GM18519 (cell line): Measurements from ENCODE around the gene TFAP2A.
A peak's percentile ranks its signal among the peaks of the same experiment; 100 is the strongest.

Source experiments
- ATAC-seq: cut with Tn5 transposase; IDR thresholded peaks from one replicate; pipeline ENCODE4 v1.9.1; 2021; ENCODE audit warnings: mild to moderate bottlenecking, moderate library complexity; ENCODE audit not compliant: unreplicated experiment, low FRiP score

TFAP2A gene

GRCh38 chr6:10426781-10427279, 12.0 kb upstream of the TFAP2A start:
- no peak for ATAC-seq

DNA sequence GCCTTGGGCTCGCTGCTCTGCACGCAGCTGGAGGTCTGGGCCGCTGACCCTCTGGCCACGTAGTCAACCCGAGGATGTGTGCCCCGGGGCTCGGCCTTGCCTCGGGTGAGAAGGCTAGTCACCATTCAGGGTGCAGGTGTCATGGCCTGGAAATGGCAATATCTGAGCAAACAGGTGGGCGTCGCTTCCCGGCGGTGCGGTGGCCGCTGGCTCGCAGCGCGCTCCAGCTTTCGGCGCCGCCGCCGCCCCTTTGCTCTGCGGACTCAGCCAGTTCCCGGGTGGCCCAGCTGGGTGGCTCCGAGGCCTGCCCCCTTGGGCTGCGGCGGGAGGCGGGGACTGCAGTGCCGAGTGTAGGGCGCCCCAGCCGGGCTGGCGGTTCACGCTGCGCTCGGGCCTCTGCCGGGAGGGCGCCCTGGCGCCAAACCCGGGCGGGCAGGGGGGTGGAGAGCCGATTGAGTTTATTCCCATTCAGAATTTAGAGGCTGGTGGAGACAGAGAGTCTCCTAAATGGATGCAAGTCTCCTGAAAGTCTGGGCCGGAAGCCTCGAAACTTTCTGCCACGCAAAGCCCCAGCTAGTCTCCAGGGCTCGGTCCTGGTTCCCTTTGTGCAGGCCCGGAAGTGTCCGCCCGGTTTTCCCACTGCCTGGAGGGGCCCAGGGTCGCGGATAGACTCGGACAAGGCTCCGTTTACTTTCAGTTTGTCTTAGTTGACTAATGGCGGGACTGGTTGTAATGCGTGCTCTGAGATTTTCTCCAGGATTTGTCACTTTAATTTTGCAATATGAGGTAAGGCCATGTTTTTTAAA, 11.3 kb upstream of the TFAP2A start:
- peak; percentile 46 for ATAC-seq

GRCh38 chr6:10425176-10425974, 10.5 kb upstream of the TFAP2A start:
- no peak for ATAC-seq

- no peak for ATAC-seq
These were observed 9.2 kb upstream of the TFAP2A start for GRCh38 chr6:10424040-10424439.

GRCh38 chr6:10422737-10423034, 7.8 kb upstream of the TFAP2A start:
- ATAC-seq, result no peak

- ATAC-seq, result no peak
These were observed 7.3 kb upstream of the TFAP2A start for GRCh38 chr6:10421921-10422736.

DNA sequence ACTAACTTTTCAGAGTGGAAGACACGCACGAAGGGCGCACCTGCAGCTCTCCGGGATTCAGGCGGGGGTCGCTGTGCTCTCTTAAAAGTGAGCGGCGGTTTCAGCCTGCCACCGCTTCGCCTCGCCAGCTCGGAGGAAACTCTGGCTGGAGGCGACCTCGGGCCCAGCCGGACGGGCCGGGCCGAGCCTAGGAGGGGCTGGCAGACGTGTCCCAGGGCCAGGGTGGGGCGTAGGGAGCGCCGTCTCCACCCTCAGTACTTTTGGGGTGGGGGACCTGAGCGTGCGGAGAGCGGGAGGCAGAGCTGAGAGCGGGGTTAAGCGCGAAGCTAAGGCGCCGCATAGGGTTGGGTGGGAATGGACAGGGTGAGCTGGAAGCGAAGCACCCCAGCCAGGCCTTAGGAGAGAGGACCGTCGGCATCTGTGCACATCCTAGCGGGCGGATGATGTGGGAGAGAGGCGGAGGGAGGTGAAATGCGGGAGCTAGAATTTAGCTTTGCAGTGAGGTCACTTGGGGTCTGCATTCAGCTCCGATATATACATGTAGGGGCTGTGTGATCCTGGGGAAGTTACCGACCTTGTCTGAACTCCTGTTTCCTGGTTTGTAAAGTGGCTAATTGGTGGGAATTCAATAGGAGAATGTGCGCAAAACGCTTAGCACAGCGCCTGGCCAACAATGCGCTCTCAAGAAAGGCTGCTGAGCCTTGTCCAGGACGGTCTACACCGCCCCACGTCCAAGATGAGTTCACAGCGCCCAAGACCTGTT, 6.5 kb upstream of the TFAP2A start:
- no peak for ATAC-seq

DNA sequence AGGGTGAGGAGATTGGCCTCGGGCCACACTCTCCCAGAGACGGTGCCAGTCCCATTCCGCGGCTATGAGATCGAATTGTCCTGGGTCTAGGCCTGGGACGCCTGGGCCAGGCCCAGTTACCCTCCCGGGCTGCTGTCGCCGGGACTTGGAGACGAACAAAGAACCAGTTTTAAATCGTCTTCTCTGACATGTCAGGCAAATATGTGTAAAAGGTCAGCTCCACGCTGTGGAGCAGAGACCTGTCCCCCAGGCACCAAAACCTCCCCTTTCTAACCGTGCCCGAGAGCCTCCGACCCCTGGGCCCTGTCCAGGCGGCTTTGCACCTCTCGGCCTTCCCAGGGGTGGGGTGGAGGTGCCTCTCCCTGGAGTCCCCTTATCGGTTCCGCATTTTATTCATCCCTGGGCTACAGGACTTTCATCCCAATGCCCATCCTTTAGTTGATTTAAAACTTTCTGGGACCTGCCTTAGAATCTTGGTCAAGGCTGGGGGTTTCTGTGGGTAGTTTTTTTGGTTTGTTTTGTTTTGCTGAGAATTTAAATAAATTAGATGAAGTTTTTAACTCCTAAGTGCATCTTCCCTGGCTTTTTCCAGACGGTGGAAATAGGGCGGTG, 5.8 kb upstream of the TFAP2A start:
- ATAC-seq, result no peak

- no peak for ATAC-seq
These were observed 5.1 kb upstream of the TFAP2A start for GRCh38 chr6:10419749-10420545.

GRCh38 chr6:10418862-10419748, 4.2 kb upstream of the TFAP2A start:
- no peak for ATAC-seq

DNA sequence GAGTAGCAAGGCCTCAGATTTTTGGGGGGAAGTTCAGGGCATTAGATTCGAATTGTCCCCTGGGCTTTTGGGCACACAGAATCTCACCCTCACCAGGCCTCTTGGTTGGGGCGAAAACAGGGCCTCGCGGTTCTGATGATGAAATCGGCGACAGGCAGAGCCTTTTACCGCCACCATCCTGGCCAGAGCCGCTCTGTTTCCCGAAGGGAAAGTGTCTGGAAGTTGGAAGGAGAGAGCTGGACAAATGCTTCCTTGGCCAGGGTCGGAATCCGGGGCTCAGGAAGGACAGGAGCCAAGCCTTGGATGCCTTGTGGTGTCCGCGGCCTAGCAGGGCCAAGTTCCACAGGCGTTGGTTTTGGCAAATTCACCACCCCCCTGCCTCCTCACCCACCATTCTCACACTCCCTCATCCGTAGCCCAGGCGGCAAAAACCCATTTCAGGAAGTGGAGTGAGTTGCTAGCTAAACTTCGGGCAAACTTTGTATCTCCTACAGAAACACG, 3.5 kb upstream of the TFAP2A start:
- no peak for ATAC-seq

- no peak for ATAC-seq
These were observed 2.8 kb upstream of the TFAP2A start for GRCh38 chr6:10417681-10418104.

- no peak for ATAC-seq
These were observed 2.2 kb upstream of the TFAP2A start for GRCh38 chr6:10416863-10417641.

DNA sequence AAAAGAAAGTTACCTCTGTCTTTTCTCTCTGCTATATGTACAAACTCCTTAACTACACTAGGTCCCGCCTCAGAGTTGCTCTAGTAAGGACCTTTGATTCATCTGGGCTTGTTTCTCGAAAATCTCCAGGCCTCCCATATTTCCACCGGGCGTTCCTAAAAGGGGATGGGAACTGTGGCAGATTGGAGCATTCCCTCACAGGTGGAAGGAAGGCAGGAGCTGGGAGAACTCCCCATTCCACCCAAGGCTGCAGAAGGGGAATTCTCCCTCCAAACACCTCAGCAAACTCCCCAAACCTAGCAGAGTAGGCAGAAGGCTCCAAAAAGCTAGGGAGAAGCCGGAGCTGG, 1.6 kb upstream of the TFAP2A start:
- no peak for ATAC-seq

GRCh38 chr6:10415617-10416480, 975 bp upstream of the TFAP2A start:
- no peak for ATAC-seq
